ENCODE results near the gene ADAM10. TPM values are rescaled to one million over a fixed set of nuclear protein-coding genes. Genes with fewer than 3 reads are reported as not detected.

The ADAM10 gene
- total RNA-seq, 1 donor from 2014 or later: 48.1 TPM

DNA sequence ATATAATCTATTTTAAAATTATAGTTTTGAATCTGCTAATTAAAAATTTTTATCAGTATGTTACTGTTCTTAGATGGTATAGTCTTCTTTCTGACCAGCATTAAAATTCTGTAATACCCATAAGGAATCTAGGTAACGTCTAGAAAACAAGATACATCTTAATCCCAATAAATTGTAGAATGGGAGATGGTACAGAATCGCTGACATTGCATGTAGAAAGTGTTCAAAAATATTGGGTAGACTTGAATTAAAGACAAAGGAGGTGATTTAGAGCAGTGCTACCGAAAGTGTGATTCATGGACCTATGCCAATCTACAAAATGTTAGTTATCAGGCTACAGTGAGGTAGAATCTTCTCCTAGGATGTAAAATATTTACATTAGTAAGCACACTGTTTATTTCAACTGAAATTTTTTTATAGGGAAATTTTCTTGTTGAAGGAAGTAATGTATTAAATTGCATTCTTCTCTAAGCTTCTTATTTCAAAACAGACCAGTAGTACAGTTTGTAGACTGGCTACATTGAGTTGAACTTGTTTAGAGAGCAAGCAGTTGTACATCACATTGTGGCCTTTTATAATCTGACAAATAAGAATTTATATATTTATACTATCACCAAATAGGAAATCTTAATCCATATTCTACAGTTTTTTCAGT is 38.7 kb upstream of the ADAM10 start:
- Histone ChIP-seq H3K27me3 (no peaks in the 10 kb centered on the region), H3K27ac (no peak overlapping the region), H3K36me3 (no peaks in the 10 kb centered on the region), H3K4me3 (no peak overlapping the region), H3K4me1 (no peaks in the 10 kb centered on the region), H3K9me3 (no peaks in the 10 kb centered on the region)
- TF ChIP-seq POLR2AphosphoS5 (IDR thresholded peaks at IDR 0.05; ENCODE audit: insufficient read depth in 1 of 2, low read depth in 1 of 2) (no peak), CTCF (IDR thresholded peaks at IDR 0.05) (no peak), POLR2A (IDR thresholded peaks at IDR 0.05) (no peak)
- intact Hi-C loops (cut with DNase I): no loop called here
- no peak for DNase-seq (ENCODE audit: extremely low spot score in 2 of 2)

DNA sequence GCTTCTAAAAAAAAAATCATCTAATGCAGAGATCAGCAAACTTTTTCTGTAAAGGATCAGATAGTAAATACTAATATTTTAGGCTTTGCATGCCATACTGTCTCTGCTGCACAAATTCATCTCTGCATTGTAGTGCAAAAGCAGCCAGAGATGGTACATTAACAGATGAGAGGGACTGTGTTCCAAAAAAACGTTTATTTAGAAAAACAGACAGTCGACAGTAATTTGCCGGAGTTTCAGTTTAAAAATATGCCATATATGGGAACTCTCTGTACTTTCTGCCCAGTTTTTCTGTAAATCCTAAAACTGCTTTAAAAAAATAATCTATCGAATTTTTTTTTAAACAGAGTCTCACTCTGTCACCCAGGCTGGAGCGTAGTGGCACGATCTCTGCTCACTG is 35.8 kb upstream of the ADAM10 start:
- Histone ChIP-seq H3K27me3 (no peaks in the 10 kb centered on the region), H3K27ac (peak overlapping the region; percentile 13), H3K36me3 (no peaks in the 10 kb centered on the region), H3K4me1 (no peaks in the 10 kb centered on the region), H3K9me3 (no peaks in the 10 kb centered on the region), H3K4me3 (no peak overlapping the region)
- DNase-seq (ENCODE audit: extremely low spot score in 2 of 2): no peak
- intact Hi-C loops (cut with DNase I): no loop called here
- TF ChIP-seq POLR2AphosphoS5 (IDR thresholded peaks at IDR 0.05; ENCODE audit: insufficient read depth in 1 of 2, low read depth in 1 of 2): no peak
- TF ChIP-seq CTCF (IDR thresholded peaks at IDR 0.05): no peak
- TF ChIP-seq POLR2A (IDR thresholded peaks at IDR 0.05): no peak

DNA sequence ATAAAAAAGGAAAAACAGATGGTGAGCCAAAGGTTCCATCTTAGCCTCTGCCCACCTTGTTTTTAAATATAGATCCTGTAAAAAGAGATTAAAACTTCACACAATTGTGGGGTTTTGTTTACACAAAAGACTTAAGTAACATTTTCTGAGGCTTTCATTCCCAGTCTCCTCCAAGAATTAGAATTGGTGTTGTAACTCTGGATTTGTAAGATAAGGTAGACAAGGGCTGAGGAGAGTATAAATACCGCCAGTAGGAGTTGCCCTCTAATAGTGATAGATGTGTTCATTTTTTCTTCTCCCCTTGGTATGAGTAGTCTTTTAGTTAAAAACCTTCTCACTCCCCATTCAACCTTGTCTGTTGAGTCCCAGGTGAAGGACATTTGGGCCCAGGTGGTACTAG is 30.0 kb upstream of the ADAM10 start:
- Histone ChIP-seq H3K27ac (no peak overlapping the region), H3K4me1 (peaks cover 17% of the 10 kb centered on the region), H3K9me3 (no peaks in the 10 kb centered on the region), H3K36me3 (no peaks in the 10 kb centered on the region), H3K27me3 (no peaks in the 10 kb centered on the region), H3K4me3 (no peak overlapping the region)
- no peak for TF ChIP-seq POLR2AphosphoS5 (IDR thresholded peaks at IDR 0.05; ENCODE audit: insufficient read depth in 1 of 2, low read depth in 1 of 2)
- no peak for TF ChIP-seq CTCF (IDR thresholded peaks at IDR 0.05)
- no peak for TF ChIP-seq POLR2A (IDR thresholded peaks at IDR 0.05)
- intact Hi-C loops (cut with DNase I): no loop called here
- DNase-seq (ENCODE audit: extremely low spot score in 2 of 2): no peak

GRCh38 chr15:58777107-58777506 is 27.6 kb upstream of the ADAM10 start:
- DNase-seq (ENCODE audit: extremely low spot score in 2 of 2): no peak
- Histone ChIP-seq H3K9me3 (no peaks in the 10 kb centered on the region), H3K27me3 (no peaks in the 10 kb centered on the region), H3K4me3 (no peak overlapping the region), H3K27ac (no peak overlapping the region), H3K36me3 (no peaks in the 10 kb centered on the region), H3K4me1 (peaks cover 41% of the 10 kb centered on the region)
- intact Hi-C loops (cut with DNase I): no loop called here
- TF ChIP-seq POLR2AphosphoS5 (IDR thresholded peaks at IDR 0.05; ENCODE audit: insufficient read depth in 1 of 2, low read depth in 1 of 2) (no peak), CTCF (IDR thresholded peaks at IDR 0.05) (no peak), POLR2A (IDR thresholded peaks at IDR 0.05) (no peak)

DNA sequence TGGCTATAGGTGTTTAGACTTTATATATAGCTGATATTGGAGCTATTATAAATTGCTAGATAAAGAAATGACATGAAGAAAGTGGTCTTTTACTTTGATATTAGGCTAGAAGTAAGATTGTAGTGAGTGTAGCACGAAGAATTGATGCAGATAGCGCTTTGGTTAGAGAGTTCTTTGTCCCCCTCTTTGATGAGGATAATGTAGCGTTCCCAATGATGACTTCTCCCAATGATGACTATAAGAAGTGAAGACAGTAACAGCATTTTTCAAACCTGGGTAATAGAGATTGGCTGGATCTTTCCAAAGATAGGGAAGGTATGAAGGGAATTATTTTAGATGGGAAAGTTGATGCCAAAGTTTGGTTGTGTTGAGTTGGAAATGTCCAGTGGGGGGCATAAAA is 25.9 kb upstream of the ADAM10 start:
- peaks cover 46% of the 10 kb centered on the region for H3K4me1 ChIP-seq
- H3K36me3 ChIP-seq: no peaks in the 10 kb centered on the region
- H3K27me3 ChIP-seq: no peaks in the 10 kb centered on the region
- intact Hi-C loops (cut with DNase I): no loop called here
- no peak for DNase-seq (ENCODE audit: extremely low spot score in 2 of 2)
- no peak overlapping the region for H3K4me3 ChIP-seq
- H3K9me3 ChIP-seq: no peaks in the 10 kb centered on the region
- no peak overlapping the region for H3K27ac ChIP-seq
- no peak for TF ChIP-seq POLR2A (IDR thresholded peaks at IDR 0.05)
- TF ChIP-seq POLR2AphosphoS5 (IDR thresholded peaks at IDR 0.05; ENCODE audit: insufficient read depth in 1 of 2, low read depth in 1 of 2): no peak
- TF ChIP-seq CTCF (IDR thresholded peaks at IDR 0.05): no peak
